Neural crest cell (in vitro differentiated cells): ENCODE results near the gene PDGFD. TPM values are rescaled to one million over a fixed set of nuclear protein-coding genes. Genes with fewer than 3 reads are reported as not detected.

Experiments
- DNase-seq: peaks from one replicate; pipeline ENCODE4 v3.0.0; 2021; ENCODE audit warnings: low read depth, mixed read lengths, low spot score
- H3K27ac Mint-ChIP-seq: one replicate; pipeline ENCODE4 v1.8.0; 2021; ENCODE audit warnings: mild to moderate bottlenecking, mixed read lengths; ENCODE audit not compliant: unreplicated experiment
- H3K27me3 Mint-ChIP-seq: 2 replicates; pipeline ENCODE4 v1.8.0; 2021; ENCODE audit warnings: low read depth, mild to moderate bottlenecking, mixed read lengths
- H3K36me3 Mint-ChIP-seq: 2 replicates; pipeline ENCODE4 v1.8.0; 2021; ENCODE audit warnings: low read depth, mild to moderate bottlenecking, mixed read lengths
- H3K4me1 Mint-ChIP-seq: 2 replicates; pipeline ENCODE4 v1.8.0; 2021; ENCODE audit warnings: mixed read lengths
- H3K4me3 Mint-ChIP-seq: one replicate; pipeline ENCODE4 v1.8.0; 2021; ENCODE audit warnings: mild to moderate bottlenecking, mixed read lengths
- H3K9me3 Mint-ChIP-seq: 2 replicates; pipeline ENCODE4 v1.8.0; 2021; ENCODE audit warnings: mixed read lengths
- CTCF ChIP-seq: fragments of 200-600 bp; sonication (generic); conservative IDR thresholded peaks from 2 replicates; pipeline ENCODE4 v1.5.0; 2021; ENCODE audit warnings: antibody characterized with exemption, mild to moderate bottlenecking
- total RNA-seq: library from RNA; stranded (reverse); gene quantifications from 2 replicates; pipeline ENCODE4 v1.2.1, GENCODE V29; 2021

Gene PDGFD
- total RNA-seq, 1 donor from 2014 or later = 3.4 TPM

GRCh38 chr11:104046331-104046730, 117.6 kb downstream of the PDGFD start:
- no peaks in the 10 kb centered on the region for H3K9me3 Mint-ChIP-seq
- H3K4me3 Mint-ChIP-seq = no peak overlapping the region
- no peaks in the 10 kb centered on the region for H3K36me3 Mint-ChIP-seq
- no peak overlapping the region for H3K27ac Mint-ChIP-seq
- TF ChIP-seq CTCF = no peak
- no peak for DNase-seq
- H3K4me1 Mint-ChIP-seq = peaks cover 8% of the 10 kb centered on the region
- H3K27me3 Mint-ChIP-seq = no peaks in the 10 kb centered on the region

- Mint-ChIP-seq H3K9me3 (no peaks in the 10 kb centered on the region), H3K4me1 (peaks cover 8% of the 10 kb centered on the region), H3K27me3 (no peaks in the 10 kb centered on the region), H3K4me3 (no peak overlapping the region), H3K36me3 (no peaks in the 10 kb centered on the region), H3K27ac (peak overlapping the region; percentile 72)
- TF ChIP-seq CTCF = no peak
- no peak for DNase-seq
Measured at GRCh38 chr11:104043678-104044239, 120.2 kb downstream of the PDGFD start.

GRCh38 chr11:104043142-104043541, 120.8 kb downstream of the PDGFD start:
- no peak for DNase-seq
- TF ChIP-seq CTCF = no peak
- Mint-ChIP-seq H3K9me3 (no peaks in the 10 kb centered on the region), H3K36me3 (no peaks in the 10 kb centered on the region), H3K27me3 (no peaks in the 10 kb centered on the region), H3K4me3 (no peak overlapping the region), H3K27ac (no peak overlapping the region), H3K4me1 (peaks cover 8% of the 10 kb centered on the region)

GRCh38 chr11:104041792-104042191, 122.2 kb downstream of the PDGFD start:
- DNase-seq = no peak
- no peaks in the 10 kb centered on the region for H3K36me3 Mint-ChIP-seq
- no peaks in the 10 kb centered on the region for H3K27me3 Mint-ChIP-seq
- H3K4me1 Mint-ChIP-seq = peaks cover 8% of the 10 kb centered on the region
- H3K27ac Mint-ChIP-seq = no peak overlapping the region
- TF ChIP-seq CTCF = no peak
- peaks cover 3% of the 10 kb centered on the region for H3K9me3 Mint-ChIP-seq
- no peak overlapping the region for H3K4me3 Mint-ChIP-seq

GRCh38 chr11:104036995-104037394, 127.0 kb downstream of the PDGFD start:
- H3K9me3 Mint-ChIP-seq = peaks cover 3% of the 10 kb centered on the region
- TF ChIP-seq CTCF = no peak
- no peaks in the 10 kb centered on the region for H3K36me3 Mint-ChIP-seq
- no peak overlapping the region for H3K27ac Mint-ChIP-seq
- H3K4me1 Mint-ChIP-seq = no peaks in the 10 kb centered on the region
- DNase-seq = no peak
- H3K27me3 Mint-ChIP-seq = no peaks in the 10 kb centered on the region
- no peak overlapping the region for H3K4me3 Mint-ChIP-seq
